Body of pancreas (tissue), 4 donors: ENCODE measurements around the gene BBIP1.

Source experiments
- CTCF ChIP-seq, 7 experiments: fragments of 450-650 bp in 4 of 7; fragments of 200-600 bp in 3 of 7; sonication (generic) in 3 of 7; IDR thresholded peaks; one replicate each; pipeline ENCODE4 v1.5.1; 2016 to 2019; ENCODE audit warnings: antibody characterized with exemption in 7 of 7
- POLR2A ChIP-seq, 3 donors: fragments of 450-650 bp; IDR thresholded peaks; one replicate each; pipeline ENCODE4 v1.6.1; 2016; ENCODE audit warnings: antibody characterized with exemption in 3 of 3, mild to moderate bottlenecking in 2 of 3

GRCh38 chr10:110946496-110946895 is 27.5 kb upstream of the BBIP1 start:
- TF ChIP-seq CTCF (IDR thresholded peaks at IDR 0.05) (no peak), POLR2A (IDR thresholded peaks at IDR 0.05) (no peak)
